Hippocampal formation (tissue), 2 donors: ENCODE results near the gene NUDT16L1.

ENCODE experiments used
- DNase-seq, 2 donors: peaks; one replicate each; lab custom pipeline; 2025; lab: John Stamatoyannopoulos, UW

NUDT16L1 gene

GRCh38 chr16:4694642-4695451 is 1.5 kb downstream of the NUDT16L1 start:
- peak in 1 of 2 donors; percentile 41 for DNase-seq

- DNase-seq = no peak
These were observed 2.3 kb downstream of the NUDT16L1 start for GRCh38 chr16:4695473-4696171.

- no peak for DNase-seq
These were observed 3.0 kb downstream of the NUDT16L1 start for GRCh38 chr16:4696172-4696904.

- DNase-seq = no peak
These were observed 3.8 kb downstream of the NUDT16L1 start for GRCh38 chr16:4696905-4697847.

GRCh38 chr16:4697848-4698291 is 4.5 kb downstream of the NUDT16L1 start:
- no peak for DNase-seq

- DNase-seq = no peak
These were observed 5.1 kb downstream of the NUDT16L1 start for GRCh38 chr16:4698321-4699045.

GRCh38 chr16:4699046-4699556 is 5.7 kb downstream of the NUDT16L1 start:
- DNase-seq = no peak

GRCh38 chr16:4700380-4700996 is 7.1 kb downstream of the NUDT16L1 start:
- DNase-seq = no peak

- DNase-seq = no peak
These were observed 7.8 kb downstream of the NUDT16L1 start for GRCh38 chr16:4700997-4701743.

GRCh38 chr16:4701791-4702465 is 8.6 kb downstream of the NUDT16L1 start:
- DNase-seq = no peak

- DNase-seq = no peak
These were observed 9.1 kb downstream of the NUDT16L1 start for GRCh38 chr16:4702466-4702808.

GRCh38 chr16:4703906-4704305 is 10.5 kb downstream of the NUDT16L1 start:
- DNase-seq = no peak

- no peak for DNase-seq
These were observed 11.1 kb downstream of the NUDT16L1 start for GRCh38 chr16:4704491-4704890.

- DNase-seq = no peak
These were observed 11.6 kb downstream of the NUDT16L1 start for GRCh38 chr16:4704913-4705312.

- DNase-seq = peak in 1 of 2 donors; percentile 34
These were observed 13.5 kb downstream of the NUDT16L1 start for GRCh38 chr16:4706871-4707270.

GRCh38 chr16:4709481-4709880 is 16.1 kb downstream of the NUDT16L1 start:
- DNase-seq = no peak

GRCh38 chr16:4713663-4714501 is 20.5 kb downstream of the NUDT16L1 start:
- DNase-seq = no peak

GRCh38 chr16:4714996-4715395 is 21.6 kb downstream of the NUDT16L1 start:
- no peak for DNase-seq
